Ovary (tissue), 9 donors: ENCODE results near the gene NMT2. TPM values are rescaled to one million over a fixed set of nuclear protein-coding genes. Genes with fewer than 3 reads are reported as not detected.

Experiments used
- DNase-seq, 5 donors: peaks; one replicate each; pipeline ENCODE4 v3.0.0-alpha.2; 2019 to 2020
- H3K27ac ChIP-seq, 2 donors: fragments of 200-600 bp; one replicate each; pipeline versions ENCODE4 v1.5.1 to v1.8.0; 2019 to 2022
- H3K27me3 ChIP-seq: fragments of 200-600 bp; one replicate; pipeline ENCODE4 v1.8.0; 2022
- H3K36me3 ChIP-seq: fragments of 200-600 bp; sonication (generic); one replicate; pipeline ENCODE4 v1.5.1; 2019
- H3K4me1 ChIP-seq: one replicate; pipeline ENCODE4 v1.8.1; 2013; ENCODE audit warnings: mild to moderate bottlenecking, moderate library complexity; ENCODE audit not compliant: insufficient read depth
- H3K4me3 ChIP-seq: fragments of 200-600 bp; sonication (generic); one replicate; pipeline ENCODE4 v1.5.1; 2017
- H3K9me3 ChIP-seq, 2 donors: fragments of 200-600 bp in 1 of 2; sonication (generic) in 1 of 2; one replicate each; pipeline versions ENCODE4 v1.5.1 to v1.8.1; 2013 to 2019; ENCODE audit warnings: mild to moderate bottlenecking in 1 of 2, moderate library complexity in 1 of 2
- CTCF ChIP-seq, 3 donors: fragments of 450-650 bp in 2 of 3; fragments of 200-600 bp in 1 of 3; IDR thresholded peaks; one replicate each; pipeline versions ENCODE4 v1.5.1 to v1.8.0; 2016 to 2022; ENCODE audit warnings: antibody characterized with exemption in 3 of 3, mild to moderate bottlenecking in 1 of 3
- EP300 ChIP-seq: sonication (generic); formaldehyde crosslinking; IDR thresholded peaks from one replicate; pipeline ENCODE4 v1.6.1; 2017; ENCODE audit warnings: antibody characterized with exemption
- POLR2A ChIP-seq: fragments of 450-650 bp; IDR thresholded peaks from one replicate; pipeline ENCODE4 v1.6.1; 2017; ENCODE audit warnings: antibody characterized with exemption, mild to moderate bottlenecking, moderate library complexity
- WGBS, 3 donors: extraction: QIAGEN DNeasy Blood & Tissue Kit in 1 of 3; methylation state at CpG; one replicate each; pipeline versions ENCODE4 v1.1.5 to v1.1.7; 2013 to 2017; 5-methylcytosine and 5-hydroxymethylcytosine counted together
- intact Hi-C, 4 donors: fragments of 100-400 bp; cut with DNase I; formaldehyde crosslinking; loops; one replicate each; pipeline versions ENCODE4 v1.11.0 to v1.15.1; 2022 to 2023
- polyA plus RNA-seq, 2 donors: library from polyadenylated mRNA; stranded (reverse); fragments of 200-250 nt in 1 of 2; fragments of 350-450 nt in 1 of 2; fragmentation: Illumina TruSeq in 1 of 2; extraction: RNeasy Lipid Tissue Mini Kit (QIAGEN cat#74804) in 1 of 2; gene quantifications; one replicate each; pipeline ENCODE4 v1.2.3, GENCODE V29; 2013 to 2014
- total RNA-seq, 7 donors: library from RNA; depleted of rRNA in 2 of 7; stranded (reverse); fragments of >200 nt in 2 of 7; fragmentation: NEBNext Ultra II Directional in 3 of 7; extraction: Animal tissue kit (Norgen Biotek cat#: 25700) in 3 of 7; gene quantifications; one replicate each; pipeline versions ENCODE4 v1.1.0 to v1.2.4, GENCODE V29; 2016 to 2023
- donor health status: DM: no; HTN: no; CAD: no; lungs with moderate emphysema.
- donor health status: DM: no; HTN: no; CAD: no.
- donor health status: Bipolar disorder and iron deficiency.
- donor health status: DM: yes; HTN: yes; CAD: no.
- donor health status: DM: no; HTN: no; CAD: no.
- donor health status: DM: yes; HTN: yes; CAD: no.

The NMT2 gene
- total and polyA plus RNA-seq, 9 donors: 11.5 to 30.3 (median 25.8) TPM

GRCh38 chr10:15131330-15131729 is 37.2 kb downstream of the NMT2 start:
- TF ChIP-seq CTCF (IDR thresholded peaks at IDR 0.05) (no peak), POLR2A (no peak), EP300 (no peak)
- DNase-seq: no peak
- Histone ChIP-seq H3K9me3 (no peaks in the 10 kb centered on the region), H3K36me3 (no peaks in the 10 kb centered on the region), H3K27ac (no peak overlapping the region), H3K4me3 (no peak overlapping the region), H3K27me3 (no peaks in the 10 kb centered on the region), H3K4me1 (no peaks in the 10 kb centered on the region)
- WGBS, 3 donors: 97 to 98% (median 97%) methylated on average over 5 of the region's 5 CpGs
- intact Hi-C loops: no loop called here

- Histone ChIP-seq H3K4me3 (no peak overlapping the region), H3K36me3 (no peaks in the 10 kb centered on the region), H3K4me1 (no peaks in the 10 kb centered on the region), H3K27ac (no peak overlapping the region), H3K9me3 (no peaks in the 10 kb centered on the region), H3K27me3 (no peaks in the 10 kb centered on the region)
- DNase-seq: no peak
- WGBS, 3 donors: 90 to 91% (median 90%) methylated on average over 3 of the region's 3 CpGs
- intact Hi-C loops: no loop called here
- TF ChIP-seq CTCF (IDR thresholded peaks at IDR 0.05) (no peak), EP300 (no peak), POLR2A (no peak)
Measured at GRCh38 chr10:15124908-15125307, 43.6 kb downstream of the NMT2 start.

GRCh38 chr10:15124190-15124589 is 44.3 kb downstream of the NMT2 start:
- Histone ChIP-seq H3K36me3 (no peaks in the 10 kb centered on the region), H3K9me3 (no peaks in the 10 kb centered on the region), H3K27me3 (no peaks in the 10 kb centered on the region), H3K4me3 (no peak overlapping the region), H3K27ac (no peak overlapping the region), H3K4me1 (no peaks in the 10 kb centered on the region)
- TF ChIP-seq EP300 (no peak), POLR2A (no peak), CTCF (IDR thresholded peaks at IDR 0.05) (no peak)
- 94 to 96% (median 95%) methylated on average over 9 of the region's 9 CpGs for WGBS, 3 donors
- DNase-seq: no peak
- intact Hi-C loops: no loop called here

- 58 to 67% (median 63%) methylated on average over 3 of the region's 3 CpGs for whole genome bisulfite sequencing, 3 donors
- Histone ChIP-seq H3K27ac (no peak overlapping the region), H3K9me3 (no peaks in the 10 kb centered on the region), H3K4me3 (no peak overlapping the region), H3K4me1 (no peaks in the 10 kb centered on the region), H3K27me3 (no peaks in the 10 kb centered on the region), H3K36me3 (no peaks in the 10 kb centered on the region)
- intact Hi-C loops: no loop called here
- no peak for DNase-seq
- TF ChIP-seq EP300 (no peak), CTCF (IDR thresholded peaks at IDR 0.05) (no peak), POLR2A (no peak)
Measured at GRCh38 chr10:15123749-15124184, 44.7 kb downstream of the NMT2 start.
